HG02973 (cell line): Measurements from ENCODE around the gene ATP5F1D.

Source experiments
- ATAC-seq: cut with Tn5 transposase; IDR thresholded peaks from one replicate; pipeline ENCODE4 v1.9.1; 2021; ENCODE audit warnings: moderate library complexity; ENCODE audit not compliant: unreplicated experiment

Gene ATP5F1D

DNA sequence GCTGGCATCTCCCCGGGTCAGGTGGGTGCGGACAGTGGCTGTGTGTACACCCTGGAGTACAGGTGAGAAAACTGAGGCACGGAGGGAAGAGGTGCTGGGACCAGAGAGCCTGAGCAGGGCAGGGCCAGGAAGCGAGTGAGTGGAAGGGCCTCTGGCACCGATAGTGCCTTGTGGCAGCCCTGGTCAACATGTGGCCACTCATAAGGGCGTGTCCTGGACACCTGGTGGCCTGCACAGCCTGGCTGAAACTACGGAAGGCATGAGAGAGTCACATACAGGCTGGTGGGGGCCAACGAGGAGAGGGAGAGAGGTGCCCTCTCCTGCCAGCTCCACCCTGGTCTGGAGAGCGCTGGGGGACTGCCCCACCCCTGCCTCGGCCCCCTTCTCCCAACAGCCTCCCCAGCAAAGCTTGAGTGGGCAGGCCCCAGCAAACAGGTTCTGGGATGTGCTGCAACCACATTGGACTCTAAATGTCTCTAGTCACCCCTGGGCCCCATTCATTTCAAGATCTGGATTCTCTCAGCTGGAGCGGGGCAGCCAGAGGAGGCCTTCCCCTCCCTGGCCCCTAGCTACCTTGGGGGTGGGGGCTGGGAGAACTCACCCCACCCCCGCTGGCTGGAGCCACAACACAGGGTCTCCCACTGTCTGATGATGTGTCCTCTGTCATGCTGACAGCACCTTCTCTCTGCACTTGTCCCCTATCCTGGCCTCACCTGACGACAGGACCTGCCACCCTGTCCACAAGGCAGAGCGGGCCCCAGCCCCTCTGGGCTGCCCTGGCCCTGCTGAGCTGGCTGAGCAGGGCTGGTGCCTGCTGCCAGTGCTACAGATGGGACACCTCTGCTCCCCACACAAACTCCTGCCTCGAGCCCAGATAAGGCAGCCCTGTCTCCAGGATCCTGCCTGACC lies 9.6 kb upstream of the ATP5F1D start:
- no peak for ATAC-seq

DNA sequence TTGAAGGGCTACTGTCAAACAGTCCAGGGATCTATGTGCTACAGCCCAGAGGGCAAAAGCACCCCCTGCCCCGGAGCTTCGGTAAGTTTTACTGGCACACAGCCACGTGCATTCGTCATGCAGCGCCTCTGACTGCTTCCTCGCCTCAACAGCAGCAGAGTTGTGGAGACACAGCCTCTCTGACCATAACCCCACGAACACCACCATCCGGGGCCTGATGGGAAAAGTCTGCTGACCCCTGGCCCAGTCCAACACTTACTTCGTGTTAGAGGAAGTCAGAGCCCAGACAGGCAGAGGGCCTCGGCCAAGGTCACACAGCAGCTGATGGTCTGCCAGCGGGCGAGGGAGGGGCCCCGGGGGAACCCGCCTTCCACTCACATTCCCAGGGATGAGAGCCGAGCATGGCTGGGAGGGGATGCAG lies 8.9 kb upstream of the ATP5F1D start:
- ATAC-seq = no peak

DNA sequence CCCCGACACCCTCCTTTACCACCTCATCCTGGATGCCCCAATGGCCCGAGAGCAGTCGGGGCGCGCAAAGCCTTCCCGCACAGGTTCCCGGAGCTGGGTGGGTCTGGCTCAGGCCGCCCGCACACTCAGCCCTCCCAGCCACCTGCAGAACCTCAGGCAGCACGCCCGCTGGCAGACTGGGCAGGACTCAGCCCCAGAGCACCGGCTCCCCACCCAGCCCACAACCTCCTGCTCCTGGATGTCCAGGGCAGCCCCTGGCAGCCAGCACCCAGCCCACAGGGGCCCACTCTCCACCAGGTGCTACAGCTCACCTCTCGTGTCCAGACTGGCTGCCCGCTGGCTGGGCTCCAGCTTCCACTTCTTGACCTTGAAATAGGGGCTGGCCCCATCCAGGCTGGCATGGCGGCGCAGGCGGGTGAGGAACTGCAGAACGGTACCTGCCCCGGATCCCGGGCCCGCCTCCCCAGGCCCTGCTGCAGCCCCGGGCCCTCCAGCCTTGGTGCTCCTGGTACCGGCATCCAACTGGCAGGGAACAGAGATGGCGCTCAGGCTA lies 8.4 kb upstream of the ATP5F1D start:
- ATAC-seq = no peak

DNA sequence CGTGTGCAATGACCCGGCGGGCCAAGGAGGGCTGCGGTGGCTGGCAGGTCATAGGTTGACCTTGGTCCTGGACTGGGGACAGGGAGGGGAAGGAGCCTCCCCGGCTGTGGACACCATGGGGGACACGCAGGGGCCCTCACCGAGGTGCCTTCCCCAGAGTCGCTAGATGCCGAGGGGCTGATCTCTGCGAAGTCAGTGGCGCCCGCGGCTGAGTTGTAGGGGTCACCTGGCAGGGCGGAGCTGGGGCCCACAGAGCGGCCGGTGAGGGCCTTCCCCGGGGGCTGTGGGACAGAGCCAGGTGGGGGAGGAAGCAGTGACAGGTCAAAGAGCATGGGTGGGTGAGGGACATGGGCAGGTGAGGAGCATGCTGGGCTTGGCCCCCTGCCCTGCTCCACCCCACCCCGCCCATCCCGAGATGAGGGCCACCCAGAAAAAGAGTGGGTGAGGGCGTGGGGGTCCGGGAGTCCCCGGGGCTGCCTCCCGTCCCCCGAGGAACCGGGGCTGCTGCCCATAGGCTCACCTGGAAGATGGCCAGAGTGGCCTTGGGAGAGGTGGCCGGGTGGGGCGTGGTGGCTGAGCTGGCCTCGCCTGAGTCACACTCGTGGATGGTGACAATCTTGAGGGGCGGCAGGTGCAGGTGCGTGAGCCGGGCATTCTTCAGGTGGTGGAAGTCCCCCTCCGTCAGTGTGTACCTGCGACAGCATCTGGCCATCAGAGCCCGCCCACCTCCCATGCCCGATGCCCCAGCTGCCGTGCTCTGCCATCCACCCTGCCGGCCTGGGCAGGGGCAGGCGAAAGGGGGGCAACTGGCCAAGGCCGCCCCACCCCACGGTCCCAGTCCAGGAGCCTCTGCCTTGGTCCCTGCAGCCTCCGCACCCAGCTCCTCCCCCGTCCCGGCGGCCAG lies 7.2 kb upstream of the ATP5F1D start:
- ATAC-seq = no peak

DNA sequence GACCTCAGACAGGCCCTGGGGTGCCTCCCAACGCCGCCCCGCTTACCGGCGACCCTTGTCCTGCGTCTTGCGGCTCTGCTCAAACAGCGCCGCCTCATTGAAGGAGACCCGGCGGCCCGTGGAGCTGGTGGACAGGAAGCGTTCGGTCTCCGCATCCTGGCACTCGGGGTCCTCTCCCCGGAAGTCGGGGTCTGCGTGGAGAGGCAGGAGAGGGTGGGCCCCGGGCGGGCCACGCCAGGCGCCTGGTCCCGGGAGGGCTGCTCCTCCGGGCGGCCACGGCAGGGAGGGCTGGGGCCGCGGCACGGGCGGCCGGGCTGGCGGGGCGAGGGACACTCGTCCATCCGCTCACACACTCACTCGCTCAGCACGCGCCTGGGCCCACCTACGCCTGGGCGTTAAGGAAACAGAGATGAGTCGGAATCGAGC lies 6.6 kb upstream of the ATP5F1D start:
- no peak for ATAC-seq

DNA sequence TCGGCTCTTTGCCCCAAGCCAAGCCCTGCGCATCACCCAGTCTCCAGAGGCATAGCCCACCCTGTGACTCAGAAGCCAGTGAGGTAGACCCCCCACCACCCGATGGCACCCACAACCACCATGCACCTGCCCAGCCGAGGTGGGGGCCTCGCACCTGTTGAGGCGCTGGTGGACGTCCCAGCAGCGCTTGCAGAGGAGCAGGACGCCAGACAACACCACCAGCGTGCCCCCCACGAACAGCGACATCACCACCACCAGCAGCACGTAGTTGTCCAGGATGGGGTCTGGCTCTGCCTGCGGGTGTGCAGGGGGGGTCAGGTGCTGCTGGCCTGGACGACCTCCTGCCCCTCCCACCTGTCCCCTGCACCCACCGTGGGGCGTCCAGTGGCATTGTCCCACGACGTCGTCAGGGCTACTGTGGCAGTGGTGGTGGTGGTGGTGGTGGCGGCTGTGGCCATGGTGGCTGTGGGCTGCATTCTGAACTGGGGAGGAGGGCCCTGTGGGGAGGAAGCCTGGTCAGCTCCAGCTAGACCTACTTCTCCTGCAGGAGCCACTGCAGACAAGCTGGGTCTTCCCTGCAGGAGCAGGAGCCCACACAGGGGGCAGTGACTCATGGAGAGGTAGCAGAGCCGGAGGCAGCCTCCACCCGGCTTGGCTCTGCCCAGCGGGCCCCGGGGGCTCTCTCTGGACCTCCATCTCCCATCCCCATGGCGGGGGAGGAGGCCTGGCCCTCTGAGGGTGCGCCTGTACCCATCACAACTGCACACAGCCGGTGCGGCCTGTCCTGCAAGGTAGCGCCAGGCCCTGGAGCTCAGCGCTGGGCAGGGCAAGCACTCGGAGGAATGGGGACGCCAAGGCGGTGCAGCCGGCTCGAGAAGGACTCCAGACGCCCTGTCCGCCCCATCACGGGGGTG lies 5.7 kb upstream of the ATP5F1D start:
- ATAC-seq = no peak

DNA sequence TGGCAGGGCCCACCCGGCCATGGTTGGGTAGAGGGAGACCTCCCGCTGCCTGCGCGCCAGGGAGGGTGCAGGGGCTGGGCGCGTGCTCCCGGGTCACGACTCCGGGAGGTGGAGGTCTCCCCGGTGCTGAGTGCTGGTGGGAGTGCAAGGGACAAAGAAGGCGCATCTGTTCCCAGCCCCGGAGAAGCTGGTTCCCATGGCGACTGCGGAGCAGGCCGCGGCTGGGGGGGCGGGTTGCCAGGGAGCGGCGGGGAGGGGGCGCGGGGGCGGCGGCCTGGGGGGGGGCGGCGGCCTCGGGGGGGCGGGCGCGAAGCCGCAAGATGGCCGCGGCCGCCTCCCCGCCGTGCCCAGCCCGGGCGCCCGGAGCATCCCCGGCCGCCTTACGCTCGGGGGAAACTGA lies 5.0 kb upstream of the ATP5F1D start:
- no peak for ATAC-seq

DNA sequence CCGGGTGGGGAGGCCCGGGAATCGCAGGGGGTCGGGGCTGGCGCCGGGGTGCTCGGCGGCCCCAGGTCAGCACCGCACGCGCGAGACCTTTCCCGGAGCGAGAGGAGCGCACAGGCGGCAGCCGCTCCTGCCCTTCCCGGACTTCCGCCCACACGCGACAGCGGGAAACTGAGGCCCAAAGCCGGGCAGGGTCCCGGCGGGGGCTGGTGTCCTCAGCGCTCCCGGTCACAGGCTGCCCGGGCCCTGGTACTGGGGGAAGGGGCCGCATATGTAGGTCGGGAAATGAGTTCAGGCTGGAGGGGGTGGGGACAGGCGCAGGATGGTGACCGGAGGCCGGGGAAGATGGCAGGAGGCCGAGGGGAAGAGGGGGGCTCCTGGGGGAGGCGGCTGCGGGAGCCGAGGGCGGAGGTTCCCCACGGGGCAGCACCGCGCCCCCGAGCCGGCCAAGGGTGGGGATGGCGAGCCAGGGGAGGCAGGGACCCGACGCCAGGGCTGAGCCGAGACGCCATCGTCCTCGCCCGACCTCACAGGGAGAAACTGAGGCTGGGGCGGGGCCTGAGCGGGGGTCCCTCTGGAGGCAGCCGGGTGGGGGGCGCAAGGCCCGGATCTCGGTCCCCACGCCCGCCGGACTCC lies 4.4 kb upstream of the ATP5F1D start:
- ATAC-seq = no peak

DNA sequence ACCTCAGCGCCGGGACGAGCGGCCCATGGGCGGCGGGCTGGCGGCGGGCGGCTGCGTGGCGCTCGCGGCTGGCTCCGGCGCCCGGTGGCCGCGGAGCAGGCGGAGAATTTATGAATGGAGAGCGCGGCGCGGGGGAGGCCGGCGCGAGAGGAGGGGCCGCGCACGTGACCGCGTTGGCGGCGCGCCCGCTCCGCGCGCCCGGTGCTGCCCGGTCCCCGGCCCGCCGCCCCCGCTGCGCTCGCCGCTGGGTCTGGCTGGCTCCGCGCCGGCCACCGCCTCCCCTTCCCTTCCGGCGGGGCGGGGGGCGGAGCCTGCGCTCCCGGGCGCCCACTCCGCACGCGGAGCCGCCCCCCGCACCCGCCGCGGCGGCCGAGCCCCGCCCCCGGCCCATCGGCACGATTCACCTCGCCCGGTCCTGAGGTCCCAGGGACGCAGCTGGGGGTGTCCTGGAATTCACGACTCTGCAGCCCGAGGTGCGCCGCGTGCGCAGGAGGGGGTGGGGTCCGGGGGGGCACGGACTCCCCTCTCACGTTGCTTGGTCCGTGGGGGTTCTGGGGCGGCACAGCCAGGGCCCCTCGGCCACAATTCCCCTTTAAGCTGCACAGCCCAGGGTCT lies 3.7 kb upstream of the ATP5F1D start, which contains the start of gene CBARP:
TSS of gene CBARP (minus strand) at position 252 of the 615 bp plus-strand sequence. CDS start 1,905 bp downstream, outside the sequence.
- no peak for ATAC-seq

DNA sequence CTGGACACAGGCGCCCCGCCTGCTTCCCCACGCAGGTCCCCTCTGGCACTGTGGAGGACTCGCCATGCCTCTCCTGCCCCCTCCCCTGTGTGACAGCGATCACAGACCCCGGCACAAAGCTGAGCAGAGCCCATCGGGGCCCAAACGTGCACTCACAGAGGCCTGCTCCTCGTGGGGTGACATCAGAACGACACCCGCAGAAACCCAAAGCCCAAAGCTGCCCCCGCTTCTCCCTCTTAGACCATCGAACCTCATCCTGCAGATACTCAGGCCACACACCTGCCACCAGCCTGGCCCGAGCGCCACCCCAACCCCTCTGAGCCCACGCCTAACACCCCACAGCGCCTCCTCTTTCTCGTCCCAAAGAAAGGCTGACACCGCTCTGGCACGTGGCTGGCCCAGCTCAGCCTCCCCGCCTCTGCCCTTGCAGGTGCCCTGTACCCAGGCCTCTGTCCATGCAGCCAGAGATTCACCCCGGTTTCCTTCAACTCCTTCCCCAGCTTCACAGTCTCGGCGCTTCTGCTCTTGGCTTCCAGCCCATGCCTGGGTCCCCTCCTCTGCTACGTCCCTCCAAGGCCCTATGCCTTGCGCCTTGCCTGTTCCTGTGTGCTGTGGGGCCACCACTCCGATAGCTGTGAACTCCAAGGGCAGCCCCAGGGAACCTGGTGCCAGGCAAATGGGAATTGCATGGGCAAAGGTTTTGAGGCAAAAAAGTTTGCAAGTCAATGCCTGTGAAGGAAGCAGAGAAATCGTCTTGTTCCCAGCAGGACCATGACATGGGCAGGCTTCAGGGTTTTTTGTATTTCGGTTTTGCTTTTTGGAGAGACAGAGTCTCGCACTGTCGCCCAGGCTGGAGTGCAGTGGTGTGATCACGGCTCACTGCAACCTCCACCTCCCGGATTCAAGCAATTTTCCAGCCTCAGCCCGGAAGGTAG lies 2.9 kb upstream of the ATP5F1D start:
- no peak for ATAC-seq

DNA sequence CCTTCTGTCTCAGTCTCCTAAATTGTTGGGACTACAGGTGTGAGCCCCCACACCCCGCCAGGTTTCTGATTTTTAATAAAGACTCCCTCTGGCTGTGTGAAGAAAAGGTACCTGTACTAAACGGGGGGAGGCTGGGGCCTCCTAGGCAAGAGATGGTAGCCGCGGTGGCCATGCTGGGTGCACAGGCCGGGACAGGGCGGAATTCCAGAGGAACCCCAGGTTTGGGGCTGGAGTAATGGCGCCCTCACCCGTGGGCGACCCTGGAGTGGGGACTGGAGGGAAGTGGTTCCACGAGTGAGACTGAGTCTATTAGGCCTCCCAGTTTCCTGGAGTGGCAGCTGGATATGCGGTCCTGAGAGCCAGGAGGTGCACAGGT lies 2.1 kb upstream of the ATP5F1D start:
- ATAC-seq = no peak

DNA sequence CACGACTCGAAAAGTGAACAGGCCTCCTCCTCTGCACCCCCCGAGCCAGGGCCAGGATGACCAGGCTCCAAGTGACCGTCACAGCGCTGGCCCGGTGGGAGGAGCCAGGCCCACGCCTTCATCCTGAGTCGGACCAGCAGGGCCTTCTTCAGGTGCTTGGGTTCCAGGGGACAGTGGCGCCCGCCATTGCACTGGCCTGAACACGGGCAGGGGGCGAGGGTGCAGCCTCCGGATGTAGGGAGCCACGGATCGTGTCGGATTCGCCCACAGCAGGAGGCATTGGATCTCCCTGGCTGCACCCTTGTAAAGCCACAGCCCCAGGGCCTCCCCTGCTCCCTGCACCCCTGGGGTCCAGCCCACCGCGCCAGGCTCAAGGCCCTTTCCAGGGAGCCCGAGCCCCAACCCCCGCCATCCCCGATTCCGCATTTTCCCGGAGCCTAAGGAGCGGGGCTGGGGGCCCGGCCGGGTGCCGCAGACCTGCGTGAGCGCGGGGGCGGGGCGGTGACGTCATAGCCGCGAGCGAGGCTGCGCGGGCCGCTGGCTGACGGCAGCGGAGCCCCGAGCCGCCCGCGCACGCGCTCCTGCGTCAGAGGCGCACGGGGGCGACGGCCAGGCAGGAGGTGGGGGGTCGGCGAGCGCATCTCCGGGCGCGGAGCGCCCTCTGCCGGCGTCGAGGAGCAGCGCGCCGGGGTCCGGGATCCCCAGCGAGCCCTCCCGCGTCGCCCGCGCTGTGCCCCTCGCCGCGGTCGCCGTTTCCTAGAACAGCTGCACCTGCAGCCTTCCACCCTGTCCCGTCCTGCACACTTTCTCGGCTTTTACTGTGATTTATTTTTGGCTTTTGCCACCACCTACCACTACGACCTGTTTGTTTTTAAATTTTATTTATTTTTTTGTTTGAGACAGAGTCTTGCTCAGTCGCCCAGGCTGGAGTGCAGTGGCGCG lies 1.5 kb upstream of the ATP5F1D start:
- no peak for ATAC-seq

DNA sequence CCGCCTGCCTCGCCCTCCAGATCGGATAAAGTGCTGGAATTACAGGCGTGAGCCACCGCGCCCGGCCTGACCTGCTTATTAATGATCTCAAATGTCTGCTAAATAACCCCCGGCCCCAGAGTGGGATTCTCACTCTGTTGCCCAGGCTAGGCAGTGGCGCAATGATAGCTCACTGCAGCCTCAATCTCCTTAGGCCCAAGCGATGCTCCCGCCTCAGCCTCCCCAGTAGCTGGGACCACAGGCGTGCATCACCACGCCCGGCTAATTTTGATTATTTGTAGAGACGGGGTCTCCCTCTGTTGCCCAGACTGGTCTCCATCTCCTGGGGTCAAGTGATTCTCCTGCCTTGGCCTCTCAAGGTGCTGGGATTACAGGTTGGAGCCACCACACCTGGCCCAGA lies 626 bp upstream of the ATP5F1D start:
- no peak for ATAC-seq

DNA sequence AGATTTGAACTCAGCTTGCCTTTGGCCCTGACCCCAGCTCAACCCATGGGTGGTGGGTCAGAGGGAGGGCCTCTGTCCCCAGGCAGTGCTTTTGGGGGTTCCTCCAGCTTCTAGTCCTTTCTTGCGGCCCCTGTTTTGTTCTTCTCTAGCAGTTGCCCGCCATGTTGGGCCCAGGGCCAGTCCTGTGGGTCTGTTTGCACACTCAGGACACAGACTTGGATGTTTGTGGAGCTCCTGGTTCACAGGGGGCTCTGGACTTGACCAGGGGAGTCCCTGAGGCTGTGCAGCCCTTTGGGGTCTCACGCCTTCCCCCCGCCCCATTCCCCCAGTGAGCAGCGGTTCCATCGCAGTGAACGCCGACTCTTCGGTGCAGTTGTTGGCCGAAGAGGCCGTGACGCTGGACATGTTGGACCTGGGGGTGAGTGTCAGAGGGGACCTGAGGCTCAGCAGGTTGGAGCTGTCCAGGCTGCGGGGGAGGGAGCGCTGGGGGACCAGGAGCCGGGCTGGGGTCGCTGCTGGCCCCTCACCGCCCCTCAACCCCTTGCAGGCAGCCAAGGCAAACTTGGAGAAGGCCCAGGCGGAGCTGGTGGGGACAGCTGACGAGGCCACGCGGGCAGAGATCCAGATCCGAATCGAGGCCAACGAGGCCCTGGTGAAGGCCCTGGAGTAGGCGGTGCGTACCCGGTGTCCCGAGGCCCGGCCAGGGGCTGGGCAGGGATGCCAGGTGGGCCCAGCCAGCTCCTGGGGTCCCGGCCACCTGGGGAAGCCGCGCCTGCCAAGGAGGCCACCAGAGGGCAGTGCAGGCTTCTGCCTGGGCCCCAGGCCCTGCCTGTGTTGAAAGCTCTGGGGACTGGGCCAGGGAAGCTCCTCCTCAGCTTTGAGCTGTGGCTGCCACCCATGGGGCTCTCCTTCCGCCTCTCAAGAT lies 2.5 kb downstream of the ATP5F1D start:
- no peak for ATAC-seq

DNA sequence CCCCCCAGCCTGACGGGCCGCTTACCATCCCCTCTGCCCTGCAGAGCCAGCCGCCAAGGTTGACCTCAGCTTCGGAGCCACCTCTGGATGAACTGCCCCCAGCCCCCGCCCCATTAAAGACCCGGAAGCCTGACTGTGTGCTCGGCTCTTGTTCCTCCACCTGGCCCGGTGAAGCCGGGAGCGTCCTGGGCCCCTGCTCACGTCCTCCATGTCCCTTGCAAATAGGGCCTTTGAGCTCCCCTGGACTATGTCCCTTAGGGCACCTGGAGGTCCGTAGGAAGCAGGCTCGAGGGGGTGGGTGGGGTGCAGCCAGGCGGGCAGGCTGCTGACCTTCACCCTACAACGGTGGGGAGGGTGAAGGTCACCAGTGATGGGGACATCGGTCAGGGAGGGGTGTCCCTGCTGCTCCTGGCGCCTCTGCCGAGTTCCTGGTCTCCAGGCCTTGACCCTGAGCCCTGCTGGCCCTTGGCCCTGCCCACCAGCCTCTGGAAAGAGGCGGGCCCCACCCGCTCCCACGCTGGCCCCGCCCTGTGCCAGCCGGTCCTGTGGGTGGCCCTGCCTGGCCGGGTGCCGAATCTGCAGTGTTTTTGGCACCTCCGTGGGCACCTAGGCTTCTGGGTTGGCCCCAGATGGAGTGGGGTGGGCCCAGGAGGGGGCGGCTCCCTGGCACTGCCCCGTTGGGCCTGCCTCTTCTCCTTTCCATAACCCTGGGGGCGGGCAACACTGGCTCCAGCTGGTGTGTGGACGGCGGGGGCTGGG lies 3.3 kb downstream of the ATP5F1D start:
- ATAC-seq = no peak
